Parathyroid adenoma (tissue), 2 donors: Measurements from ENCODE around the gene CLEC16A.
"Not testable (repeated sequence)": the region's sequence is repeated elsewhere in the genome, so short reads cannot be mapped to it uniquely, and the experiment has no call there.

Experiments used
- H2AFZ ChIP-seq: fragments of 300-600 bp; sonication (generic); one replicate; pipeline ENCODE4 v1.7.0; 2017; ENCODE audit warnings: antibody characterized with exemption, mild to moderate bottlenecking
- H3K27ac ChIP-seq: fragments of 300-600 bp; sonication (generic); one replicate; pipeline ENCODE4 v1.7.0; 2017
- H3K27me3 ChIP-seq: fragments of 300-600 bp; sonication (generic); one replicate; pipeline ENCODE4 v1.7.0; 2017; ENCODE audit warnings: low read length; ENCODE audit not compliant: control insufficient read depth, insufficient read depth
- H3K36me3 ChIP-seq: fragments of 300-600 bp; sonication (generic); one replicate; pipeline ENCODE4 v1.7.0; 2017; ENCODE audit warnings: low read length; ENCODE audit not compliant: control insufficient read depth, insufficient read depth
- H3K4me1 ChIP-seq: fragments of 300-600 bp; sonication (generic); one replicate; pipeline ENCODE4 v1.7.0; 2017; ENCODE audit warnings: control low read depth
- H3K4me2 ChIP-seq: fragments of 300-600 bp; sonication (generic); one replicate; pipeline ENCODE4 v1.7.0; 2017; ENCODE audit warnings: low read length
- H3K4me3 ChIP-seq: fragments of 300-600 bp; sonication (generic); one replicate; pipeline ENCODE4 v1.7.0; 2017; ENCODE audit warnings: low read depth, low read length
- H3K79me2 ChIP-seq: fragments of 300-600 bp; sonication (generic); one replicate; pipeline ENCODE4 v1.7.0; 2017; ENCODE audit warnings: control low read depth
- H3K9ac ChIP-seq: fragments of 300-600 bp; sonication (generic); one replicate; pipeline ENCODE4 v1.7.0; 2017; ENCODE audit warnings: mild to moderate bottlenecking
- H3K9me3 ChIP-seq: fragments of 300-600 bp; sonication (generic); one replicate; pipeline ENCODE4 v1.7.0; 2017; ENCODE audit warnings: low read length; ENCODE audit not compliant: control insufficient read depth
- TF ChIP-seq, protein P1 (sequence below): fragments of 300-600 bp; sonication (generic); IDR thresholded peaks from one replicate; pipeline ENCODE4 v1.7.0; 2017; ENCODE audit warnings: antibody characterized with exemption, mild to moderate bottlenecking
- donor health status: primary hyperparathyroidism.

CLEC16A gene

DNA sequence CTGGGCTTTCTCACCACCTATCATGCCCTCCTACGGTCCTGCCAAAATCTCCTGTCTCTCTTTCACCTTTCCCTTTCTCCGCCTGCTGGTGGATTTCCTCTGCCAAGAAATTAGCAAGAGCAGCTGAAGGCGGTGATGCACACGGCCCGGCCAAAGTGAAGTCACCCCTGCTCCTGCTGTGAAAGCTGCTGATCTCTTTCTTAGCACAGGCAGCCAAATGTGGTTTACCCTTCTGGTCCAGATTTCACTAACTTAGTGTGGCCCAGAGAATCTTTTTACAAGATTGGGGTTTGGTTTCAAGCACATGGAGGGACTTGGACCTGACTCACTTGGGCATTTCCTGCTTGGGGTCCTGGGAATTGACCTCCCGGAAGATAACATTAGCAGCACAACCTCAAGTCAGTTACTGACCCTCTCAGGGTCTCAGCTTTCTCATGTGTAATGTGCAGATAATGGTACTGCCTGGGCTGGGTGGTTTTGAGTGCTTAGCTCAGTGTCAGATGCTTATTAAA, 155.9 kb downstream of the CLEC16A start:
- no peaks in the 10 kb centered on the region for H3K36me3 ChIP-seq
- H2AFZ ChIP-seq = no peak overlapping the region
- no peak overlapping the region for H3K9ac ChIP-seq
- H3K4me3 ChIP-seq = no peak overlapping the region
- no peak overlapping the region for H3K4me2 ChIP-seq
- no peaks in the 10 kb centered on the region for H3K79me2 ChIP-seq
- H3K9me3 ChIP-seq = no peaks in the 10 kb centered on the region
- no peaks in the 10 kb centered on the region for H3K27me3 ChIP-seq
- TF ChIP-seq, protein P1, sequence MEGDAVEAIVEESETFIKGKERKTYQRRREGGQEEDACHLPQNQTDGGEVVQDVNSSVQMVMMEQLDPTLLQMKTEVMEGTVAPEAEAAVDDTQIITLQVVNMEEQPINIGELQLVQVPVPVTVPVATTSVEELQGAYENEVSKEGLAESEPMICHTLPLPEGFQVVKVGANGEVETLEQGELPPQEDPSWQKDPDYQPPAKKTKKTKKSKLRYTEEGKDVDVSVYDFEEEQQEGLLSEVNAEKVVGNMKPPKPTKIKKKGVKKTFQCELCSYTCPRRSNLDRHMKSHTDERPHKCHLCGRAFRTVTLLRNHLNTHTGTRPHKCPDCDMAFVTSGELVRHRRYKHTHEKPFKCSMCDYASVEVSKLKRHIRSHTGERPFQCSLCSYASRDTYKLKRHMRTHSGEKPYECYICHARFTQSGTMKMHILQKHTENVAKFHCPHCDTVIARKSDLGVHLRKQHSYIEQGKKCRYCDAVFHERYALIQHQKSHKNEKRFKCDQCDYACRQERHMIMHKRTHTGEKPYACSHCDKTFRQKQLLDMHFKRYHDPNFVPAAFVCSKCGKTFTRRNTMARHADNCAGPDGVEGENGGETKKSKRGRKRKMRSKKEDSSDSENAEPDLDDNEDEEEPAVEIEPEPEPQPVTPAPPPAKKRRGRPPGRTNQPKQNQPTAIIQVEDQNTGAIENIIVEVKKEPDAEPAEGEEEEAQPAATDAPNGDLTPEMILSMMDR = no peak
- no peak overlapping the region for H3K27ac ChIP-seq
- peaks cover 23% of the 10 kb centered on the region for H3K4me1 ChIP-seq

DNA sequence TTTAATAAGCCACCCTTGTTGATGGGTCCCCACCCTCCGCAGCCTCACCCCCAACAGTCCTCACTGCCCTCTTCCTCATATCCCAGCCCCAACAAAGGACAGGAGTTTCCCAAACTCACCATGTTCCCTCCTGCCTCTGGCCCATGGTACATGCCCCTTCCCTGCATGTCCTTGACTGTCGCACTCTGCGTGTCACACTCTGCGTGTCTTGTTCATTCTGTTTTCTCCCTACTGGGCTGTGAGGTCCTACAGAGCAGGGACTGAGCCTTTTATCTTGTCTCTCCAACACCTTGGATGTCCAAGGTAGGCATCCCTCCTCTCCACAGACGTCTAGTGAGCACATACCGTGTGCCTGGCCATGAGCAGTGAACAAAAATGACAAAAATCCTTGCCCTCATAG, 156.9 kb downstream of the CLEC16A start:
- Histone ChIP-seq H3K27ac (no peak overlapping the region), H3K4me1 (peaks cover 28% of the 10 kb centered on the region)

DNA sequence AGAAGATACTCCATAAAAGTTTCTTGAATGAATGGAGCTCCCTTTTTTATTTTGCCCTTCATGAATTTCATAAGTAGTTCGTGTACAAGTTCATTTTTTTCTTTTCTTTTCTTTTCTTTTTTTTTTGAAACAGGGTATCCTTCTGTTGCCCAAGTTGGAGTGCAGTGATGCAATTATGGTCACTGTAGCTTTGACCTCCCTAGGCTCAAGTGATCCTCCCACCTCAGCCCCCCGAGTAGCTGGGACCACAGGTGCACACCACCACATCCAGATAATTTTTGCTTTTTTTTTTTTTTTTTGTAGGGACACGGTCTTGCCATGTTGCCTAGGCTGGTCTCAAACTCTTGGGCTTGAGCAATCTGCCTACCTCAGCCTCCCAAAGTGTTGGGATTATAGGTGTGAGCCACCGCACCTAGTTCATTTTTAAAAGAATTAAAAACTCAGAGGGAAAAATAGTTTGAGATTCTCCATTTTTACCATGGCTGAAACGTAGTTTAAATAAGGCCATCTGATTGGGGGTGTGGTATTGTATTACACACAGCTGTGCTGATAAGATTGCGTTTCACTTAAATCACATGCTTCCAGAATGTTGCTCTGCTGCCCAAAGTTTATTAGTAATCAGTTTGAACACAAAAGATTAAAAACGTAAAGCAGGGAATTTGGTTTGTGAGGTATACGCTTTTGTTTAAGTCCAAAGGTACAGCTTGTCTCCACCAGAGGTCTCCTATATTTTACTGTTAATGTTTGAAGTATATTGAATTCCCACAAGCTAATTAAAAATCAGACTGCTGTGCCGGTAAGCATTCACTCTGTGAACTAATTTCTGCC, 157.5 kb downstream of the CLEC16A start:
- no peak overlapping the region for H3K27ac ChIP-seq

More for the DNA sequence above, 156.9 kb downstream of the CLEC16A start:
- Histone ChIP-seq H3K36me3 (no peaks in the 10 kb centered on the region), H3K27me3 (no peaks in the 10 kb centered on the region), H3K4me3 (no peak overlapping the region), H3K9me3 (no peaks in the 10 kb centered on the region), H3K4me2 (no peak overlapping the region), H3K9ac (no peak overlapping the region), H2AFZ (no peak overlapping the region), H3K79me2 (no peaks in the 10 kb centered on the region)
- TF ChIP-seq, protein P1 = no peak

DNA sequence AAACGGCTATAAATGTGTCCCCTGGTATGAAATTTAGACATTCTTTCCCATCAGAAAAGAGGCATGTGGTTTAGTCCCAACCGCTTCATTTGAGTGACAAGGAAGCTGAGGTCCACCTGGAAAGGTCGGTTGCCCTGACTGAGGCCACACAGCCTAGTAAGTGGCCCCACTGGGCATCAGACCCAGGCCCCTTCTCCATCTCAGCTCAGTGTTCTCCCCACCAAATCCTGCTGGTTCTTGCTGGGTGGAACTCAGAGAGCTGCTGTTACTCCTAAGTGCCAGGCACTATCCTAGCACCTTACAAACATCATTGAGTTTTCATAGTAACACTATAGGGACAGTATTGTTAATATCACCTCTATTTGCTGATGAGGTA, 158.1 kb downstream of the CLEC16A start:
- TF ChIP-seq, protein P1 = no peak
- Histone ChIP-seq H3K79me2 (no peaks in the 10 kb centered on the region), H3K36me3 (no peaks in the 10 kb centered on the region), H3K4me1 (peaks cover 28% of the 10 kb centered on the region), H3K4me3 (no peak overlapping the region), H3K27me3 (no peaks in the 10 kb centered on the region), H3K4me2 (no peak overlapping the region), H3K9me3 (no peaks in the 10 kb centered on the region), H2AFZ (no peak overlapping the region), H3K9ac (no peak overlapping the region), H3K27ac (no peak overlapping the region)

More for the DNA sequence above, 157.5 kb downstream of the CLEC16A start:
- Histone ChIP-seq H3K9me3 (no peaks in the 10 kb centered on the region), H3K27me3 (no peaks in the 10 kb centered on the region), H3K36me3 (no peaks in the 10 kb centered on the region), H3K79me2 (no peaks in the 10 kb centered on the region), H3K4me1 (peaks cover 28% of the 10 kb centered on the region), H3K4me2 (no peak overlapping the region), H3K4me3 (no peak overlapping the region), H3K9ac (no peak overlapping the region), H2AFZ (no peak overlapping the region)
- TF ChIP-seq, protein P1 = no peak

- not testable (repeated sequence) for H3K9me3 ChIP-seq, H2AFZ ChIP-seq, H3K4me3 ChIP-seq, H3K27me3 ChIP-seq, H3K9ac ChIP-seq, H3K36me3 ChIP-seq, H3K4me2 ChIP-seq, H3K27ac ChIP-seq, H3K79me2 ChIP-seq
- H3K4me1 ChIP-seq = peaks cover 28% of the 10 kb centered on the region
Observed at GRCh38 chr16:11103301-11103700, 158.9 kb downstream of the CLEC16A start.
